PFSK-1 (cell line): ENCODE results near the gene EML4.

Experiments
- REST ChIP-seq, 2 experiments: IDR thresholded peaks; 2 replicates each; pipeline versions ENCODE4 v1.6.1 to v1.8.0; 2011 to 2012; ENCODE audit warnings: low read depth in 2 of 2, low read length in 2 of 2, control low read depth in 1 of 2, inconsistent platforms in 1 of 2, mild to moderate bottlenecking in 1 of 2, moderate library complexity in 1 of 2; ENCODE audit not compliant: insufficient read depth in 1 of 2
- SIN3A ChIP-seq: IDR thresholded peaks from 2 replicates; pipeline ENCODE4 v1.6.1; 2012; ENCODE audit warnings: mild to moderate bottlenecking, low read length, moderate library complexity, borderline replicate concordance; ENCODE audit not compliant: insufficient read depth

GRCh38 chr2:42245396-42245795, 76.2 kb downstream of the EML4 start:
- TF ChIP-seq SIN3A (no peak), REST (IDR thresholded peaks at IDR 0.05; ENCODE audit: insufficient read depth in 1 of 2, low read depth in 2 of 2, low read length in 2 of 2) (no peak)
